Ovary (tissue), 3 donors: Measurements from ENCODE around the gene GIMD1.

Experiments
- EP300 ChIP-seq: sonication (generic); formaldehyde crosslinking; IDR thresholded peaks from one replicate; pipeline ENCODE4 v1.6.1; 2017; ENCODE audit warnings: antibody characterized with exemption
- POLR2A ChIP-seq: fragments of 450-650 bp; IDR thresholded peaks from one replicate; pipeline ENCODE4 v1.6.1; 2017; ENCODE audit warnings: antibody characterized with exemption, mild to moderate bottlenecking, moderate library complexity
- TF ChIP-seq, protein P1 (sequence below), 3 donors: fragments of 450-650 bp in 2 of 3; fragments of 200-600 bp in 1 of 3; IDR thresholded peaks; one replicate each; pipeline versions ENCODE4 v1.5.1 to v1.8.0; 2016 to 2022; ENCODE audit warnings: antibody characterized with exemption in 3 of 3, mild to moderate bottlenecking in 1 of 3
- donor health status: DM: no; HTN: no; CAD: no.

GRCh38 chr4:106320235-106320634 is 48.3 kb downstream of the GIMD1 start:
- TF ChIP-seq EP300 = no peak
- TF ChIP-seq, protein P1, sequence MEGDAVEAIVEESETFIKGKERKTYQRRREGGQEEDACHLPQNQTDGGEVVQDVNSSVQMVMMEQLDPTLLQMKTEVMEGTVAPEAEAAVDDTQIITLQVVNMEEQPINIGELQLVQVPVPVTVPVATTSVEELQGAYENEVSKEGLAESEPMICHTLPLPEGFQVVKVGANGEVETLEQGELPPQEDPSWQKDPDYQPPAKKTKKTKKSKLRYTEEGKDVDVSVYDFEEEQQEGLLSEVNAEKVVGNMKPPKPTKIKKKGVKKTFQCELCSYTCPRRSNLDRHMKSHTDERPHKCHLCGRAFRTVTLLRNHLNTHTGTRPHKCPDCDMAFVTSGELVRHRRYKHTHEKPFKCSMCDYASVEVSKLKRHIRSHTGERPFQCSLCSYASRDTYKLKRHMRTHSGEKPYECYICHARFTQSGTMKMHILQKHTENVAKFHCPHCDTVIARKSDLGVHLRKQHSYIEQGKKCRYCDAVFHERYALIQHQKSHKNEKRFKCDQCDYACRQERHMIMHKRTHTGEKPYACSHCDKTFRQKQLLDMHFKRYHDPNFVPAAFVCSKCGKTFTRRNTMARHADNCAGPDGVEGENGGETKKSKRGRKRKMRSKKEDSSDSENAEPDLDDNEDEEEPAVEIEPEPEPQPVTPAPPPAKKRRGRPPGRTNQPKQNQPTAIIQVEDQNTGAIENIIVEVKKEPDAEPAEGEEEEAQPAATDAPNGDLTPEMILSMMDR (IDR thresholded peaks at IDR 0.05) = no peak
- no peak for TF ChIP-seq POLR2A
